HEK293 (cell line): ENCODE measurements around the gene ANXA4.

Experiments used
- ATF2 ChIP-seq: fragments of 450-650 bp; formaldehyde crosslinking; IDR thresholded peaks from 2 replicates; pipeline ENCODE4 v1.5.1; 2016; ENCODE audit warnings: missing biosample characterization, missing genetic modification characterization, low read depth
- CTCF ChIP-seq: fragments of 450-650 bp; formaldehyde crosslinking; IDR thresholded peaks from 2 replicates; pipeline ENCODE4 v1.5.1; 2016; ENCODE audit warnings: missing biosample characterization, missing genetic modification characterization
- KLF9 ChIP-seq: fragments of 450-650 bp; formaldehyde crosslinking; IDR thresholded peaks from 2 replicates; pipeline ENCODE4 v1.5.1; 2016; ENCODE audit warnings: missing biosample characterization, missing genetic modification characterization, low read depth
- MYNN ChIP-seq: fragments of 450-650 bp; formaldehyde crosslinking; IDR thresholded peaks from 2 replicates; pipeline ENCODE4 v1.5.1; 2016; ENCODE audit warnings: missing biosample characterization, missing genetic modification characterization, borderline replicate concordance
- PBX3 ChIP-seq: sonication (generic); formaldehyde crosslinking; IDR thresholded peaks from 2 replicates; pipeline ENCODE4 v1.8.1; 2022; ENCODE audit warnings: mild to moderate bottlenecking, moderate library complexity, missing genetic modification reagents
- PRDM1 ChIP-seq: fragments of 450-650 bp; formaldehyde crosslinking; IDR thresholded peaks from 2 replicates; pipeline ENCODE4; 2016; ENCODE audit warnings: missing biosample characterization, missing genetic modification characterization
- ZFP3 ChIP-seq: fragments of 450-650 bp; formaldehyde crosslinking; IDR thresholded peaks from 2 replicates; pipeline ENCODE4 v1.5.1; 2016; ENCODE audit warnings: low read depth, missing biosample characterization, missing genetic modification characterization
- ZNF138 ChIP-seq: fragments of 450-650 bp; formaldehyde crosslinking; IDR thresholded peaks from 2 replicates; pipeline ENCODE4 v1.5.1; 2016; ENCODE audit warnings: missing biosample characterization, missing genetic modification characterization, borderline replicate concordance
- ZNF274 ChIP-seq, 2 experiments: fragments of 200-500 bp in 1 of 2; fragments of 450-650 bp in 1 of 2; sonication (Bioruptor generic) in 1 of 2; formaldehyde crosslinking in 1 of 2; IDR thresholded peaks; 2 replicates each; pipeline versions ENCODE4 v1.5.1 to v1.6.1; 2014 to 2016; ENCODE audit warnings: borderline replicate concordance in 1 of 2, inconsistent platforms in 1 of 2, low read length in 1 of 2, missing biosample characterization in 1 of 2, missing genetic modification characterization in 1 of 2
- ZNF37A ChIP-seq: fragments of 450-650 bp; IDR thresholded peaks from 2 replicates; pipeline ENCODE4 v1.5.1; 2018; ENCODE audit warnings: missing biosample characterization, missing genetic modification characterization

- TF ChIP-seq CTCF (tag by site-specific recombination) (no peak), MYNN (tag by site-specific recombination) (no peak), PRDM1 (tag by site-specific recombination) (no peak), ZFP3 (tag by site-specific recombination) (no peak), ZNF138 (tag by site-specific recombination) (no peak), PBX3 (CRISPR knock-in tag) (no peak), KLF9 (tag by site-specific recombination) (no peak), ZNF37A (tag by site-specific recombination) (no peak), ATF2 (tag by site-specific recombination) (no peak), ZNF274 (IDR thresholded peaks at IDR 0.05; ENCODE audit: low read length) (no peak), ZNF274 (tag by site-specific recombination; IDR thresholded peaks at IDR 0.05; ENCODE audit: borderline replicate concordance) (no peak)
These were observed 47.3 kb downstream of the ANXA4 start for GRCh38 chr2:69789175-69789721.
